DLD1 (cell line): ENCODE data around the gene SRP9.
"Not testable (repeated sequence)": the region's sequence is repeated elsewhere in the genome, so short reads cannot be mapped to it uniquely, and the experiment has no call there.

Source experiments
- in situ Hi-C: cut with HindIII; loops from 2 replicates; pipeline ENCODE4 v1.10.0; 2017; ENCODE audit warnings: low sequenced_read_pairs

Gene SRP9

DNA sequence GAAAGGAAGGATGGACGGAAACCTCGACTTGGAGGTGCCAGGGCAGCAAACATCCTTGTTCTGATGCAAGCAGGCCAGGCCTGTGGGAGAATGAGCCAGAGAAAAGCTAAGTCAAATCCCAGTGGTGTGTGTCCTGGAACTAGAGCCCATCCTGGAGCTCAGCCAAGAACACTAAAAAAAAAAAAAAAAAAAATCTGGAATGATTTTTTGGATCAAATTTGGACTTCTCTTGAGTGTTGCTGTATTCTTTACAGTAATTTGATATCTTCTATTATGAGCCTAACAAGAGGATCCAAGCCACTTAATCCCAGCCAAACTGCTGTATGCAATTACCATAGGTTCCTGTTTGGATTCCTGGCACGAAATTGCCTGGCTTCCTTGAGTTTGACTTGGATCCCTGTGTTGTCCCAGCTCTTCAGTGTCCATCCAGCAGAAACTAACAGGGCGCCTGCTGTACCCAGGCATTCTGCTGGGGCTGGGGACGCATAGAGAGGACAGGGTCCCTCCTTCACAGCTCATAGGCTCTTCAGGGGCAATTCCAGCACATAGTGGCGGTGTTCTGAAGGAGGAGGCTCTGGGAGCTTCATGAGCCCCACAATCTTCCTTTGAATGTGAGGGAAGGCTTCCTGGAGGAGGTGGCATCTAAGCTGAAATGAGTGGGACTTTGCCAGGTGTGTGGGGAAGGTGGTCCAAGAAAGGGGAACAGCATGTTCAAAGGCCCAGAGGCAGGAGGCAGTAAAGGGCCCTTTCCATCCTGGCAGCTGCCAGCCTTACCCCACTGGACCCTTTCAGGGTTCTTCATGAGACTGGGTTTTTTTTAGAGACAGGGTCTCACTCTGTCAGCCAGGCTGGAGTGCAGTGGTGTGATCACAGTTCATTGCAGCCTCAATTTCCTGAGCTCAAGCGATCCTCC, 57.0 kb downstream of the SRP9 start:
- in situ Hi-C loops = no loop called here

DNA sequence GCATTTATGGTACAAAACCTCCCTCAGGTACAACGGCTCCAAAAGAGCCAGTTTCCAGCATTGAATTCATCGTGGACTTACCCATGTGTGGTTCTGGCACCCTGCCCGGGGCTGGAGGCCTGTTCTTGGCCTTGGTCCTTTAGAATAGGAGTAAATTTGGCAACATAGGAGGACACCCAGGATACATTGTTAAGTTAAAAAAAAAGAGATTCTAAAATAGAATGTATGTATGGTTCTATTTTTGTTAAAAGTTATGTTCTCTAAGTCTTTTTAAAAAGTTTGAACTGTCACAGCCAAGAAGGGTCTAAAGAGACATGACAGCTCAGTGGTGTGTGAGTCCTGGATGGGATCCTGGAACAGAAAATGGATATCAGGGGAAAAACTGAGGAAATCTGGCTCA, 58.2 kb downstream of the SRP9 start:
- in situ Hi-C loops = no loop called here

DNA sequence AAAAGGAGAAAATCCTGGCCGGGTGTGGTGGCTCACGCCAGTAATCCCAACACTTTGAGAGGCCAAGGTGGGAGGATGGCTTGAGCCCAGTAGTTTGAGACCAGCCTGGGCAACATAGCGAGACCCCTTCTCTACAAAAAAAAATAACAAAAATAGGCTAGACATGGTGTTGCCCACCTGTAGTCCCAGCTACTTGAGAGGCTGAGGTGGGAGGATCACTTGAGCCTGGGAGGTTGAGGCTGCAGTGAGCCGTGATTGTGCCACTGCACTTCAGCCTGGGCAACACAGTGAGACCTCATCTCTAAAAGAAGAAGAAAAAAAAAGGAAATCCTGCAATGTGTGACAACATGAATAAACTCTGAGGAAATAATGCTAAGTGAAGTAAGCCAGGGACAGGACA, 58.7 kb downstream of the SRP9 start:
- in situ Hi-C loops = not testable (repeated sequence)

DNA sequence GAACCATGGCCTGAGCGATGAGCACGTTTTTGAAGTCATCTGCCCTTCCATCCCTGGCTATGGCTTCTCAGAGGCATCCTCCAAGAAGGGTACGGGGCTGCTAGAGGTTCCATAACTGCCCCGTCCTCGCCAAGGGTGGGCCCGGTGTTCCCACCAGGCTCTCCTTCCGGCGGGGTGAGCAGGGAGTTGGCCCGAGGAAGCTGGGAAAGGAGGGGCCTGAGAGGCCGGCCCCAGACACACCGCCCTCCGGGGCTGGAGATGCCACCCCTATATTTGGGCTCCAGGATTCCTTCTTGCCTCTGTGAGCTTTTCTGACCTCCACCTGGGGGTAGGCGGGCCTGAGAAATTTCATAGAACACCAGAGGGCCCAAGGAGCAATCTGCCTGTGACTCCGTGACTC, 61.2 kb downstream of the SRP9 start:
- in situ Hi-C loops = no loop called here
